Activated B cell treated with CpG ODN at 0.5 μM for 24 hours (primary cell): ENCODE data around the gene FAM131A. TPM values are rescaled to one million over a fixed set of nuclear protein-coding genes. Genes with fewer than 3 reads are reported as not detected.

ENCODE experiments used
- ATAC-seq: fragments of 200-7000 bp; cut with Tn5 transposase; one replicate; pipeline ENCODE4 v1.10.0; 2021; ENCODE audit warnings: low read depth, mild to moderate bottlenecking, moderate library complexity
- CTCF ChIA-PET: fragments of 350-600 bp; sonication (Branson Sonifier 250); formaldehyde crosslinking; loops from one replicate; lab custom pipeline; 2021; ENCODE audit warnings: antibody characterized with exemption; lab: Charles Lee
- POLR2A ChIA-PET: fragments of 350-600 bp; sonication (Branson Sonifier 250); formaldehyde crosslinking; loops from one replicate; lab custom pipeline; 2021; ENCODE audit warnings: antibody characterized with exemption; lab: Charles Lee
- DNase-seq: peaks from one replicate; pipeline ENCODE4 v3.0.0; 2022
- H3K27ac Mint-ChIP-seq: one replicate; pipeline ENCODE4 v1.8.0; 2020; ENCODE audit warnings: mixed read lengths
- H3K27me3 Mint-ChIP-seq: one replicate; pipeline ENCODE4 v1.8.0; 2021; ENCODE audit warnings: mixed read lengths
- H3K36me3 Mint-ChIP-seq: one replicate; pipeline ENCODE4 v1.8.0; 2021; ENCODE audit warnings: low read depth, mixed read lengths
- H3K4me1 Mint-ChIP-seq: one replicate; pipeline ENCODE4 v1.8.0; 2021; ENCODE audit warnings: mixed read lengths
- H3K4me3 Mint-ChIP-seq: one replicate; pipeline ENCODE4 v1.8.0; 2020; ENCODE audit warnings: mild to moderate bottlenecking, mixed read lengths
- H3K9me3 Mint-ChIP-seq: one replicate; pipeline ENCODE4 v1.8.0; 2020; ENCODE audit warnings: mixed read lengths
- CTCF ChIP-seq: fragments of 200-600 bp; IDR thresholded peaks from one replicate; pipeline ENCODE4 v1.8.0; 2022; ENCODE audit warnings: antibody characterized with exemption, mild to moderate bottlenecking
- intact Hi-C: fragments of 100-400 bp; cut with micrococcal nuclease; formaldehyde crosslinking; loops from one replicate; pipeline ENCODE4 v1.15.1; 2024
- total RNA-seq: library from RNA; stranded (reverse); gene quantifications from 2 replicates; pipeline ENCODE4 v1.2.3, GENCODE V29; 2022

The FAM131A gene
- total RNA-seq, 1 donor from 2014 or later = 5.3 TPM

- no peaks in the 10 kb centered on the region for H3K9me3 Mint-ChIP-seq
- ChIA-PET POLR2A (no interaction called here), CTCF (interaction anchor here (0.6 kb wide), 1 partner anchor 162 kb away, joined by 3 read pairs; no protein-coding TSS in a partner anchor)
- no peaks in the 10 kb centered on the region for H3K36me3 Mint-ChIP-seq
- no peak overlapping the region for H3K4me3 Mint-ChIP-seq
- intact Hi-C loops = no loop called here
- no peaks in the 10 kb centered on the region for H3K27me3 Mint-ChIP-seq
- TF ChIP-seq CTCF = no peak
- H3K27ac Mint-ChIP-seq = no peak overlapping the region
- ATAC-seq (no peak), DNase-seq (no peak)
- H3K4me1 Mint-ChIP-seq = no peaks in the 10 kb centered on the region
Observed at GRCh38 chr3:184351511-184352148, 14.2 kb downstream of the FAM131A start.

GRCh38 chr3:184352149-184352785 is 14.9 kb downstream of the FAM131A start:
- TF ChIP-seq CTCF = no peak
- CTCF ChIA-PET = interaction anchor here (0.6 to 2.0 kb wide), 2 partner anchors 28 to 161 kb away, joined by 3 to 5 read pairs; no protein-coding TSS in a partner anchor
- ATAC-seq (no peak), DNase-seq (no peak)
- H3K9me3 Mint-ChIP-seq = no peaks in the 10 kb centered on the region
- intact Hi-C loops = no loop called here
- POLR2A ChIA-PET = no interaction called here
- H3K36me3 Mint-ChIP-seq = no peaks in the 10 kb centered on the region
- no peaks in the 10 kb centered on the region for H3K4me1 Mint-ChIP-seq
- H3K27ac Mint-ChIP-seq = no peak overlapping the region
- no peaks in the 10 kb centered on the region for H3K27me3 Mint-ChIP-seq
- no peak overlapping the region for H3K4me3 Mint-ChIP-seq

- Mint-ChIP-seq H3K36me3 (no peaks in the 10 kb centered on the region), H3K27me3 (no peaks in the 10 kb centered on the region), H3K4me1 (no peaks in the 10 kb centered on the region), H3K4me3 (no peak overlapping the region), H3K27ac (no peak overlapping the region), H3K9me3 (no peaks in the 10 kb centered on the region)
- POLR2A ChIA-PET = interaction anchor here (1.0 kb wide), 1 partner anchor 14 kb away, joined by 3 read pairs; no protein-coding TSS in a partner anchor
- TF ChIP-seq CTCF = no peak
- intact Hi-C loops = no loop called here
- DNase-seq (no peak), ATAC-seq (no peak)
- CTCF ChIA-PET = interaction anchor here (1.1 to 2.0 kb wide), 5 partner anchors 11 to 161 kb away, joined by 3 to 24 read pairs (median 5); partner anchors contain the start of gene FAM131A
Observed at GRCh38 chr3:184352897-184353545, 15.6 kb downstream of the FAM131A start.

GRCh38 chr3:184353546-184353941 is 16.1 kb downstream of the FAM131A start:
- ChIA-PET CTCF (interaction anchor here (1.1 to 2.0 kb wide), 6 partner anchors 10 to 161 kb away, joined by 3 to 24 read pairs (median 5); partner anchors contain the start of gene FAM131A), POLR2A (interaction anchor here (1.0 kb wide), 2 partner anchors 15 to 38 kb away, joined by 3 read pairs; no protein-coding TSS in a partner anchor)
- no peaks in the 10 kb centered on the region for H3K9me3 Mint-ChIP-seq
- intact Hi-C loops = no loop called here
- ATAC-seq (no peak), DNase-seq (no peak)
- no peaks in the 10 kb centered on the region for H3K4me1 Mint-ChIP-seq
- no peaks in the 10 kb centered on the region for H3K27me3 Mint-ChIP-seq
- TF ChIP-seq CTCF = no peak
- no peak overlapping the region for H3K27ac Mint-ChIP-seq
- H3K36me3 Mint-ChIP-seq = no peaks in the 10 kb centered on the region
- no peak overlapping the region for H3K4me3 Mint-ChIP-seq
